GM12878 (cell line): ENCODE results near the gene PEX1. TPM values are rescaled to one million over a fixed set of nuclear protein-coding genes. Genes with fewer than 3 reads are reported as not detected.
A peak's percentile ranks its signal among the peaks of the same experiment; 100 is the strongest.

Experiments
- ATAC-seq: fragments of 200-7000 bp; cut with Tn5 transposase; 3 replicates; pipeline ENCODE4 v1.9.1; 2020; ENCODE audit warnings: mild to moderate bottlenecking, moderate library complexity
- BruUV-seq: library from RNA; stranded (reverse); fragments of 400-500 nt; replicated peaks from 2 replicates; lab custom pipeline; 2021; lab: Mats Ljungman, UMichigan
- CTCF ChIA-PET: fragments of 300-600 bp; sonication (Branson Sonifier 250); formaldehyde crosslinking; extraction: SDS; loops from one replicate; lab custom pipeline; 2021; ENCODE audit warnings: inconsistent platforms; lab: Yijun Ruan, JAX
- POLR2A ChIA-PET: fragments of 350-600 bp; formaldehyde crosslinking; extraction: SDS; loops from one replicate; lab custom pipeline; 2021; ENCODE audit warnings: inconsistent platforms; lab: Charles Lee
- RAD21 ChIA-PET: fragments of 300-600 bp; sonication (Branson Sonifier 250); formaldehyde crosslinking; loops from one replicate; lab custom pipeline; 2023; ENCODE audit warnings: antibody characterized with exemption; ENCODE audit not compliant: unreplicated experiment; lab: Charles Lee
- SMC1A ChIA-PET: fragments of 300-600 bp; sonication (Branson Sonifier 250); formaldehyde crosslinking; loops from one replicate; lab custom pipeline; 2023; ENCODE audit not compliant: unreplicated experiment, uncharacterized antibody; lab: Charles Lee
- DNase-seq: peaks from one replicate; pipeline ENCODE4 v3.0.0-alpha.2; 2011; ENCODE audit warnings: low read depth, low spot score
- FAIRE-seq: peaks from 3 replicates; lab custom pipeline; 2011; peaks lifted over from hg19 to GRCh38; lab: Jason Lieb, UNC
- H2AFZ ChIP-seq: 2 replicates; pipeline ENCODE4 v1.6.0; 2011; ENCODE audit warnings: low read depth, low read length, control low read depth; ENCODE audit not compliant: control insufficient read depth
- H3K27ac ChIP-seq: 2 replicates; pipeline ENCODE4 v1.5.1; 2011; ENCODE audit warnings: control low read depth; ENCODE audit not compliant: control insufficient read depth, insufficient read depth
- H3K27me3 ChIP-seq, 2 experiments: replicated peaks in 1 of 2; 2 replicates each; pipeline versions ENCODE4 v1.6.0 to v1.6.1; 2011; ENCODE audit warnings: low read length in 1 of 2; ENCODE audit not compliant: control insufficient read depth in 2 of 2, insufficient read depth in 2 of 2
- H3K36me3 ChIP-seq, 2 experiments: 2 replicates each; pipeline ENCODE4 v1.5.1; 2011; ENCODE audit warnings: low read length in 1 of 2; ENCODE audit not compliant: control insufficient read depth in 2 of 2, insufficient read depth in 2 of 2
- H3K4me1 ChIP-seq: 2 replicates; pipeline ENCODE4 v1.6.1; 2011; ENCODE audit warnings: mild to moderate bottlenecking, low read length, moderate library complexity, mixed read lengths; ENCODE audit not compliant: control insufficient read depth, insufficient read depth
- H3K4me2 ChIP-seq: 2 replicates; pipeline ENCODE4 v1.6.0; 2011; ENCODE audit warnings: control low read depth; ENCODE audit not compliant: control insufficient read depth, insufficient read depth
- H3K4me3 ChIP-seq: fragments of 200-600 bp; sonication (generic); 2 replicates; pipeline ENCODE4 v1.5.1; 2016
- H3K79me2 ChIP-seq: 2 replicates; pipeline ENCODE4 v1.6.0; 2011; ENCODE audit warnings: low read length; ENCODE audit not compliant: control insufficient read depth, insufficient read depth
- H3K9ac ChIP-seq: 2 replicates; pipeline ENCODE4 v1.8.0; 2011; ENCODE audit warnings: low read length, control low read depth, mixed read lengths; ENCODE audit not compliant: control insufficient read depth, insufficient read depth
- H3K9me3 ChIP-seq: replicated peaks from 3 replicates; pipeline ENCODE4 v1.5.1; 2011; ENCODE audit warnings: mild to moderate bottlenecking, low read length; ENCODE audit not compliant: control insufficient read depth, insufficient read depth
- H4K20me1 ChIP-seq: 2 replicates; pipeline ENCODE4 v1.6.0; 2011; ENCODE audit not compliant: control insufficient read depth, insufficient read depth
- GATAD2B ChIP-seq: fragments of 450-650 bp; conservative IDR thresholded peaks from 2 replicates; pipeline ENCODE4 v1.6.1; 2017; ENCODE audit warnings: low read depth, mild to moderate bottlenecking, moderate library complexity
- MTA2 ChIP-seq: fragments of 450-650 bp; IDR thresholded peaks from 2 replicates; pipeline ENCODE4 v1.6.1; 2016; ENCODE audit warnings: low read depth, mild to moderate bottlenecking, moderate library complexity
- NFXL1 ChIP-seq: fragments of 450-650 bp; IDR thresholded peaks from 2 replicates; pipeline ENCODE4 v1.6.1; 2017; ENCODE audit warnings: antibody characterized with exemption, mild to moderate bottlenecking, borderline replicate concordance
- RAD21 ChIP-seq: IDR thresholded peaks from 2 replicates; pipeline ENCODE4 v1.6.1; 2011; ENCODE audit warnings: mild to moderate bottlenecking, low read depth, low read length, moderate library complexity; ENCODE audit not compliant: insufficient read depth
- SREBF2 ChIP-seq: IDR thresholded peaks from 2 replicates; pipeline ENCODE4 v1.6.1; 2012; ENCODE audit warnings: mild to moderate bottlenecking, low read length
- ZNF592 ChIP-seq: fragments of 450-650 bp; IDR thresholded peaks from 2 replicates; pipeline ENCODE4 v1.6.1; 2017; ENCODE audit warnings: mild to moderate bottlenecking, moderate library complexity
- ZZZ3 ChIP-seq: IDR thresholded peaks from 2 replicates; pipeline ENCODE4 v1.6.1; 2011; ENCODE audit warnings: low read depth; ENCODE audit not compliant: control insufficient read depth, insufficient read length
- WGBS: methylation state at CpG from one replicate; pipeline ENCODE4 v1.1.6; 2016; ENCODE audit warnings: low lambda C conversion rate; ENCODE audit not compliant: insufficient replicate concordance, insufficient coverage; ENCODE audit errors: missing lambda C conversion rate; 5-methylcytosine and 5-hydroxymethylcytosine counted together
- in situ Hi-C: fragments of 300-500 bp; cut with MboI; formaldehyde crosslinking; loops from 9 replicates; pipeline ENCODE4 v1.14.3; 2018; ENCODE audit warnings: mixed read lengths
- intact Hi-C: fragments of 100-400 bp; cut with micrococcal nuclease; formaldehyde crosslinking; loops from one replicate; pipeline ENCODE4 v1.14.2; 2022; ENCODE audit not compliant: unreplicated experiment
- polyA plus RNA-seq, 11 experiments: library from polyadenylated mRNA; depleted of rRNA in 4 of 11; unstranded in 6 of 11; stranded (reverse) in 5 of 11; fragments of >200 nt; fragmentation: Nextera tagmentation in 4 of 11; fragmentation: Illumina TruSeq in 1 of 11; extraction: Ambion mirVana in 4 of 11; extraction: Trizol in 1 of 11; gene quantifications; 1 replicate in 1 of 11; 2 replicates in 10 of 11; pipeline versions ENCODE4 v1.2.1 to v1.2.3, GENCODE V29; 2011 to 2016; ENCODE audit warnings: inconsistent platforms in 2 of 11, missing spikeins in 2 of 11, low read depth in 1 of 11
- total RNA-seq, 4 experiments: library from RNA; depleted of rRNA in 3 of 4; stranded (reverse); fragments of >200 nt in 3 of 4; fragmentation: Illumina TruSeq in 1 of 4; extraction: Trizol in 1 of 4; gene quantifications; 2 replicates each; pipeline versions ENCODE4 v1.2.1 to v1.2.3, GENCODE V29; 2013 to 2021
- TF ChIP-seq, protein P1 (sequence below): IDR thresholded peaks from 2 replicates; pipeline ENCODE4 v1.6.1; 2012; ENCODE audit warnings: improper control_type of control experiment, low read depth, low read length; ENCODE audit not compliant: insufficient replicate concordance
- TF ChIP-seq, protein P2 (sequence below): fragments of 450-650 bp; IDR thresholded peaks from 2 replicates; pipeline ENCODE4 v1.6.1; 2016; ENCODE audit warnings: mild to moderate bottlenecking

The PEX1 gene
- total and polyA plus RNA-seq, 10 of the 15 experiments (the other 5 are each of a cell fraction or from before 2014, with no cell fraction given) = 6.7 to 22.9 (median 15.4) TPM

GRCh38 chr7:92487804-92488203, 40.5 kb downstream of the PEX1 start (continued):
- TF ChIP-seq, protein P1, sequence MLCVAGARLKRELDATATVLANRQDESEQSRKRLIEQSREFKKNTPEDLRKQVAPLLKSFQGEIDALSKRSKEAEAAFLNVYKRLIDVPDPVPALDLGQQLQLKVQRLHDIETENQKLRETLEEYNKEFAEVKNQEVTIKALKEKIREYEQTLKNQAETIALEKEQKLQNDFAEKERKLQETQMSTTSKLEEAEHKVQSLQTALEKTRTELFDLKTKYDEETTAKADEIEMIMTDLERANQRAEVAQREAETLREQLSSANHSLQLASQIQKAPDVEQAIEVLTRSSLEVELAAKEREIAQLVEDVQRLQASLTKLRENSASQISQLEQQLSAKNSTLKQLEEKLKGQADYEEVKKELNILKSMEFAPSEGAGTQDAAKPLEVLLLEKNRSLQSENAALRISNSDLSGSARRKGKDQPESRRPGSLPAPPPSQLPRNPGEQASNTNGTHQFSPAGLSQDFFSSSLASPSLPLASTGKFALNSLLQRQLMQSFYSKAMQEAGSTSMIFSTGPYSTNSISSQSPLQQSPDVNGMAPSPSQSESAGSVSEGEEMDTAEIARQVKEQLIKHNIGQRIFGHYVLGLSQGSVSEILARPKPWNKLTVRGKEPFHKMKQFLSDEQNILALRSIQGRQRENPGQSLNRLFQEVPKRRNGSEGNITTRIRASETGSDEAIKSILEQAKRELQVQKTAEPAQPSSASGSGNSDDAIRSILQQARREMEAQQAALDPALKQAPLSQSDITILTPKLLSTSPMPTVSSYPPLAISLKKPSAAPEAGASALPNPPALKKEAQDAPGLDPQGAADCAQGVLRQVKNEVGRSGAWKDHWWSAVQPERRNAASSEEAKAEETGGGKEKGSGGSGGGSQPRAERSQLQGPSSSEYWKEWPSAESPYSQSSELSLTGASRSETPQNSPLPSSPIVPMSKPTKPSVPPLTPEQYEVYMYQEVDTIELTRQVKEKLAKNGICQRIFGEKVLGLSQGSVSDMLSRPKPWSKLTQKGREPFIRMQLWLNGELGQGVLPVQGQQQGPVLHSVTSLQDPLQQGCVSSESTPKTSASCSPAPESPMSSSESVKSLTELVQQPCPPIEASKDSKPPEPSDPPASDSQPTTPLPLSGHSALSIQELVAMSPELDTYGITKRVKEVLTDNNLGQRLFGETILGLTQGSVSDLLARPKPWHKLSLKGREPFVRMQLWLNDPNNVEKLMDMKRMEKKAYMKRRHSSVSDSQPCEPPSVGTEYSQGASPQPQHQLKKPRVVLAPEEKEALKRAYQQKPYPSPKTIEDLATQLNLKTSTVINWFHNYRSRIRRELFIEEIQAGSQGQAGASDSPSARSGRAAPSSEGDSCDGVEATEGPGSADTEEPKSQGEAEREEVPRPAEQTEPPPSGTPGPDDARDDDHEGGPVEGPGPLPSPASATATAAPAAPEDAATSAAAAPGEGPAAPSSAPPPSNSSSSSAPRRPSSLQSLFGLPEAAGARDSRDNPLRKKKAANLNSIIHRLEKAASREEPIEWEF = no peak
- TF ChIP-seq RAD21 (no peak), ZZZ3 (no peak), MTA2 (no peak), SREBF2 (no peak)

- H3K9me3 ChIP-seq = no peaks in the 10 kb centered on the region
- BruUV-seq = no TSS peak
- no peaks in the 10 kb centered on the region for H3K4me1 ChIP-seq
- TF ChIP-seq GATAD2B (no peak), ZNF592 (no peak), NFXL1 (no peak)
- TF ChIP-seq, protein P2, sequence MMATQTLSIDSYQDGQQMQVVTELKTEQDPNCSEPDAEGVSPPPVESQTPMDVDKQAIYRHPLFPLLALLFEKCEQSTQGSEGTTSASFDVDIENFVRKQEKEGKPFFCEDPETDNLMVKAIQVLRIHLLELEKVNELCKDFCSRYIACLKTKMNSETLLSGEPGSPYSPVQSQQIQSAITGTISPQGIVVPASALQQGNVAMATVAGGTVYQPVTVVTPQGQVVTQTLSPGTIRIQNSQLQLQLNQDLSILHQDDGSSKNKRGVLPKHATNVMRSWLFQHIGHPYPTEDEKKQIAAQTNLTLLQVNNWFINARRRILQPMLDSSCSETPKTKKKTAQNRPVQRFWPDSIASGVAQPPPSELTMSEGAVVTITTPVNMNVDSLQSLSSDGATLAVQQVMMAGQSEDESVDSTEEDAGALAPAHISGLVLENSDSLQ = peak; percentile 38; the same call in 1 of the 2 replicates
- H4K20me1 ChIP-seq = no peaks in the 10 kb centered on the region
- intact Hi-C loops (no loop called here), in situ Hi-C loops (no loop called here)
- H3K36me3 ChIP-seq = peaks cover 2 to 4% of the 10 kb centered on the region in 2 experiments; a peak in 2 of 4 replicates
- no peaks in the 10 kb centered on the region for H3K79me2 ChIP-seq
- ChIA-PET SMC1A (no interaction called here), RAD21 (no interaction called here), POLR2A (no interaction called here), CTCF (interaction anchor here (1.3 kb wide), 1 partner anchor 25 kb away, joined by 4 read pairs; no protein-coding TSS in a partner anchor)
- no peaks in the 10 kb centered on the region for H3K27me3 ChIP-seq
- H3K4me2 ChIP-seq = no peak overlapping the region
- no peak overlapping the region for H3K4me3 ChIP-seq
- no peak for DNase-seq
- no peak overlapping the region for H3K9ac ChIP-seq
- no peak for FAIRE-seq
- WGBS = 94% methylated on average over 2 of the region's 2 CpGs
- H2AFZ ChIP-seq = no peak overlapping the region
- no peak overlapping the region for H3K27ac ChIP-seq
- ATAC-seq = peak; percentile 18; the same call in 1 of the 3 replicates
Measured at GRCh38 chr7:92485974-92486373, 42.3 kb downstream of the PEX1 start.
